ENCODE results near the gene PTPRN2. TPM values are rescaled to one million over a fixed set of nuclear protein-coding genes. Genes with fewer than 3 reads are reported as not detected.

PTPRN2 gene
- polyA plus RNA-seq, 1 experiment: 0.31 TPM

- TF ChIP-seq CTCF (IDR thresholded peaks at IDR 0.05; ENCODE audit: insufficient read depth, low read depth, low read length): no peak
- CTCF ChIA-PET: no interaction called here
- no peak overlapping the region for H3K4me3 ChIP-seq (ENCODE audit: low read depth, low read length)
- no peaks in the 10 kb centered on the region for H3K36me3 ChIP-seq (ENCODE audit: control insufficient read depth, insufficient read depth, low read length)
- H3K27me3 ChIP-seq (ENCODE audit: control insufficient read depth, insufficient read depth, low read length): no peaks in the 10 kb centered on the region
- POLR2A ChIA-PET: no interaction called here
- no peak for DNase-seq (ENCODE audit: low read depth)
Observed at GRCh38 chr7:158529181-158530096, 58.2 kb downstream of the PTPRN2 start.

GRCh38 chr7:158527915-158528502 is 59.6 kb downstream of the PTPRN2 start:
- H3K4me3 ChIP-seq (ENCODE audit: low read depth, low read length): no peak overlapping the region
- no peaks in the 10 kb centered on the region for H3K36me3 ChIP-seq (ENCODE audit: control insufficient read depth, insufficient read depth, low read length)
- DNase-seq (ENCODE audit: low read depth): no peak
- ChIA-PET POLR2A (no interaction called here), CTCF (no interaction called here)
- TF ChIP-seq CTCF (IDR thresholded peaks at IDR 0.05; ENCODE audit: insufficient read depth, low read depth, low read length): no peak
- no peaks in the 10 kb centered on the region for H3K27me3 ChIP-seq (ENCODE audit: control insufficient read depth, insufficient read depth, low read length)

- H3K36me3 ChIP-seq (ENCODE audit: control insufficient read depth, insufficient read depth, low read length): no peaks in the 10 kb centered on the region
- no peak for DNase-seq (ENCODE audit: low read depth)
- no peak for TF ChIP-seq CTCF (IDR thresholded peaks at IDR 0.05; ENCODE audit: insufficient read depth, low read depth, low read length)
- ChIA-PET CTCF (no interaction called here), POLR2A (no interaction called here)
- H3K4me3 ChIP-seq (ENCODE audit: low read depth, low read length): no peak overlapping the region
- no peaks in the 10 kb centered on the region for H3K27me3 ChIP-seq (ENCODE audit: control insufficient read depth, insufficient read depth, low read length)
Observed at GRCh38 chr7:158527495-158527894, 60.1 kb downstream of the PTPRN2 start.

GRCh38 chr7:158527038-158527437 is 60.6 kb downstream of the PTPRN2 start:
- H3K36me3 ChIP-seq (ENCODE audit: control insufficient read depth, insufficient read depth, low read length): no peaks in the 10 kb centered on the region
- H3K4me3 ChIP-seq (ENCODE audit: low read depth, low read length): no peak overlapping the region
- TF ChIP-seq CTCF (IDR thresholded peaks at IDR 0.05; ENCODE audit: insufficient read depth, low read depth, low read length): no peak
- ChIA-PET CTCF (no interaction called here), POLR2A (no interaction called here)
- DNase-seq (ENCODE audit: low read depth): no peak
- H3K27me3 ChIP-seq (ENCODE audit: control insufficient read depth, insufficient read depth, low read length): no peaks in the 10 kb centered on the region

GRCh38 chr7:158526531-158526930 is 61.1 kb downstream of the PTPRN2 start:
- no peaks in the 10 kb centered on the region for H3K36me3 ChIP-seq (ENCODE audit: control insufficient read depth, insufficient read depth, low read length)
- ChIA-PET POLR2A (no interaction called here), CTCF (no interaction called here)
- H3K27me3 ChIP-seq (ENCODE audit: control insufficient read depth, insufficient read depth, low read length): no peaks in the 10 kb centered on the region
- H3K4me3 ChIP-seq (ENCODE audit: low read depth, low read length): no peak overlapping the region
- no peak for TF ChIP-seq CTCF (IDR thresholded peaks at IDR 0.05; ENCODE audit: insufficient read depth, low read depth, low read length)
- DNase-seq (ENCODE audit: low read depth): no peak

Data from BJ (cell line).